Cortex of kidney (tissue), 1 donor: Measurements from ENCODE around the gene LORICRIN.

ENCODE experiments used
- DNase-seq: peaks from one replicate; lab custom pipeline; 2025; lab: John Stamatoyannopoulos, UW

The LORICRIN gene

DNA sequence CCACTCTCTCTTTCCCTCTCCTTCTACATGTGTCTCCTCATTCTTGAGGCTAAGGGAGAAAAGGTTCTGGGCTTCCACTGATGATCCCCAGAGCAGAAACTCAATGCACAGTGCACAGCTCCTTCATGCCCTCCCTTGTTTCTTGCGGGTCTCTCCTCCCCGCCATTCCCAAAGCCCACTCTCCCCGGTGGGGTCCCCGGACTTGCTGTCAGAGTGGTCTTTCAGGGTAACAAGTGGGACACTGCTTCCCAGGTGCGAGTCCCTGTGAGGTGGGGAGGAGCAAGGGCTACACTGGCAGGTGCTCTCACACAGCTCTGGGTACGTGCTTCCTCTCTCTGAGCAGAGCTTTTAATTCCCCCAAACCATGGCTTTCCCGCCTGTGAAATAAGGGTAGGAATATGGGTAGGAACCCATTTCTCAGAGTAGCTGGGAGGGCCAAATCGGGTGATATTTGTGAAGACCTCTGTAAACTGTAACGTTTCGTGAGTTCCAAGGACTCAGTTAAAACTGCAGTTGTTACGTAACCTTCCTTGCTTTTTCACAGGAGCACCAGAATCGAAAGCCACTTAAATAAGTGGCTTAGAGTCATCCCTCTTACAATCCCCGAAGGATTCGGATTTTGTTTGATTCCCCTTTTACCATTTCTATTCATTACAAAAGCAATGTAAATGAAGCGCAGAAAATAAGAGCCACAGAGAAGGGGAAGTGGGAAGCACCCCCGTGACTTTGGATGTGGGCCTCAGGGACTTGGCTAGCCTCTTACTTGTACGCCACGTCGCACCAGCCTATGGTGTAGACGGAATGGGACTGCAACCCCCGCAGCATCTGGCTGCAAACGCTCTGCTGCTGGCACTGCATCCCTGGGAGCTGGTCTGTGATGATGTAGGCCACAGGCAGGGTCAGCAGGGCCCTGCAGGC, 47.1 kb downstream of the LORICRIN start:
- DNase-seq: no peak

DNA sequence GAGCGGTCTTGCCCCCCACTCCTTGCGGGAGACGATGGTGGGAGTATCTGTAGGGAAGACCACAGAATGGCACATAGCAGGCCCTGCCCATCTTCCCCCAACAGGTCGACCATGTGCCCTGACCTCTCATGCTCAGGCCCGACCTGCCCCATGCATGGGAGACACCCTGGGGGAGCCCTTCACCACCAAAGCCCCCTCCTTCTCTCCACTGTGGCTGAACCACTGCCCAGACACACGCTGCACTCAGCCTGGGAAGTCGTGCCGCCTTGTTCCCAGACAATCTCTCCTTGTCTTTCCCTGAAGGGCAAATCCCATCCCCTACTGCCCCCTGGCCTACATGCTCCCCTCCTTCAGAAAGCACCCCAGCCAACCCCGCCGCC, 47.7 kb downstream of the LORICRIN start:
- DNase-seq: no peak

DNA sequence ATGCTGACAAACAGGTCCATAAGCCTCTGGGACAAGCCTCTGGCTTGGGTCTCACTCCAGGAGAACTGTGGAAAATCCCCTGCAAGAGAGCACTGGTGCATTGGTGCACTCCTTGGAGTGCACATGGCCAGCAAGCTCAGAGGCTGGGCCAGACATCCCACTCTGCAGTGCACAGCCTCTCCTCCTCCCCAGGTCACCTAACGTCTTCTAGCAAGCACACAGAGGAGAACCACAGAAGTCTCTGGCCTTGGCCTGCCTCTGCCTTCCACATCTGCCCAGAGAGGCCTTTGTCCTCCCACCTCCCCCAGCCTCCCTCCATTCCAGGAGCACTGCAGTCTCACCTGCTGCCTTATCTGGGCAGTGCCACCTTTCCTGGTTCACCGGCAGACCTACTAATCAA, 49.1 kb downstream of the LORICRIN start:
- DNase-seq: no peak

DNA sequence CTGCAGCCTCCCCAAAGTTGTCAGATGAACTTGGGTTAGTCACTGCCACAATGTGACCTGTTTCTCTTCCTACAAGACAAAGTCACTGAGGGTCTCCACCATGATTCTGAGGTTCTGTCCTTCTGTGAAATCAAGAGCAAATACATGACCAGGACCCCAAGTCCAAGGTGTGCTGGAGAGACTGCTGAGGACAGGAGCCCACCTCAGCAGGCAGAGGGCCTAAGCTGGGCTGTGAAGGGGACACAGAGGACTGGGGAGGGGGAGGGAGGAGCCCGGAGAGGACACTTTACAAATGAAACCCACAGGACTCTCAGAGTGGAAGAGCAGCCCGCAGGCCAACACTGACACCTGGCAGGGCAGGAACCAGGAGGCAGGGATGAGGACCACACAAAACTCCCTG, 50.0 kb downstream of the LORICRIN start:
- no peak for DNase-seq

DNA sequence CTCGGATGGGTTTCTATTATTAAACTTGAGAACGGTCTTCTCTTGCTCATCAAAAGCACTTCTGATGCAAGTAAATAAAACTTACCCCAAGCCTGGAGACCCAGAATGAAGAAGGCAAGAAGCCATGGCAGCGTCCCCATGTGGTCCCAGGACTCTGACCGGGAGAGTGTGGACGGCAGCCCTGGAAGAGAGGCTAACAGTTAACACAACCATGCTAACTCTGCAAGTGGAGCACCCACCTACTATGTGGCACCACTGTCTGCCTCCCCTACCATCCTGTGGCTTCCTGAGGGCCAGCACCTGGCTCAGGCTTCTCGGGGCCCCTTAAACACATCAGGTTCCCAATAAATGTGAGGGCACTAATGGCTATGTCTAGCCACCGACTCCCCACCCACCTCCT, 51.0 kb downstream of the LORICRIN start:
- DNase-seq: no peak
